HG03432 (cell line): ENCODE results near the gene GALNT10.

Source experiments
- ATAC-seq: cut with Tn5 transposase; IDR thresholded peaks from one replicate; pipeline ENCODE4 v1.9.1; 2021; ENCODE audit warnings: mild to moderate bottlenecking, moderate library complexity; ENCODE audit not compliant: unreplicated experiment

GALNT10 gene

DNA sequence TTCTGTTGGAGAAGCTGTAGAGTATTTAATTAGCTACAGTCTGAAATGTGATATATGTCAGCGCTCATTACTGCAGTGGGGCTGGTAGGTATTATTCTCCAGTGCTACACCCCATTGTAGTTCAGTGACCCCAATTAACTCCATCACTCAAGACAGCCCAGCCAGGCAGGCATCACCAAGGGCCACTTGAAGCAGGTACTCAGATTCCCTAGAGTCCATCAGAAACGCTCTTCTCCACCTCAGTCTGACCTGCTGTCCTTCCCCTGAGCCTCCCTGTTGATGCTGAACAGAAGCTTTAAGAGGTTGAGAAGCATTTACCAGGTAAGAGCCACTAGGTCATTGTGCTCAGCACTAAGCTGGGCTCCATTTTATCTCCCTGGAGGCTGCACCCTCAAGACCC lies 71.8 kb downstream of the GALNT10 start:
- no peak for ATAC-seq

DNA sequence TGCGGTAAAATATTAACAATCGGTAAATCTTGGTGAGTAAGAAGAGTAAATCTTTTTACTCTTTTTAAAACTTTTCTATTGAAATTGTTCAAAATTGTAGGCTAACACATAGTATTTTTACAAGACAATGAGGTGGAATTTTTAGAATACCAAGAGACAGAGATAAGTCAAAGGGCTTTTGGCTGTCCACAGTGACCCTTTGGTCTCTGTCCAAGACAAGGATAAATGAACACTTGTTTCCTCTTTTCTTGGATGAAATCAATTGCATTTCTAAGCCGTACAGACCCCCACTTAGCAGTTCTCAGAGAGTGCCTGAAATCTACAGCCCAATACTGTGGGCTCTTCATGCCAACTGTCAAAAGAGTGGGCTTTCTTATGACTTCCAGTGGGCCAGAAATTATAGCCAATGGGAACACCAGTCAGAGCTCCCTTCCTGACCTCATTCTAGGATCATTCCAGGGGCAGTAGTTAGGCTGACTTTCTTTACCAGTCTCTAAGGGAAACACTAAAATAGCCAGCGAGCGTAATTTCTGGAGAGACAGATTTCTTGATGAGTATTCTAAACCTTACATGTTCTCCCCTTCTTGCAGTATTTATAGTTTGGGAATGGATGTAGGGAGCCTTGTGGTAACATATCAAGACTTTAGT lies 74.1 kb downstream of the GALNT10 start:
- no peak for ATAC-seq

DNA sequence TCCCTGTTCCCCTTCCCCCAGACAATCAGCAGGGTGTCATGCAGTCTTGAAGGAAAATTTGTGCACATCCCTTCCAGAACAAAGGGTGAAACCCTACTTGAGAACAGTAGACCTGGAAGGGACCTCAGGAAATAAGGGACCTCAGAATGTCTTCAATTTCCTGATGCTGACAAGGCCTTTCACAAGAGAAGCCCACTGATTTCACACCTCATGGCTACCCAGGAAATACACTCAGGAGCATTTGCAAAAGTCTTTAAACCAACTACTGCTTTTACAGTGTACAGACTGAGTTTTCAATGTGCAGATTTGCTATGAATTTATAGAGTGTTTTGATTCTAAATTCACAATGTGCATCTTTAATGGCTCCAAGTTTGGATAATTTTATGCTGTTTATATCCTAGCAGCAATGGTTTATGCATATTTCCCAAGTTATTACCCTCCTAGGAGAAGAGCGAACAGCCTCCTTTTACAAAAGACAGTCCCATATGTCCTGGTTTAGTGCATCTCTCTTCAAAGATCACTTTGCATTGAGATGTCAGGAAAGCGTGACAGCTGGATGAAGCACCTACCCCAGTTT lies 74.8 kb downstream of the GALNT10 start:
- no peak for ATAC-seq

GRCh38 chr5:154267516-154267915 lies 77.0 kb downstream of the GALNT10 start:
- ATAC-seq = no peak

DNA sequence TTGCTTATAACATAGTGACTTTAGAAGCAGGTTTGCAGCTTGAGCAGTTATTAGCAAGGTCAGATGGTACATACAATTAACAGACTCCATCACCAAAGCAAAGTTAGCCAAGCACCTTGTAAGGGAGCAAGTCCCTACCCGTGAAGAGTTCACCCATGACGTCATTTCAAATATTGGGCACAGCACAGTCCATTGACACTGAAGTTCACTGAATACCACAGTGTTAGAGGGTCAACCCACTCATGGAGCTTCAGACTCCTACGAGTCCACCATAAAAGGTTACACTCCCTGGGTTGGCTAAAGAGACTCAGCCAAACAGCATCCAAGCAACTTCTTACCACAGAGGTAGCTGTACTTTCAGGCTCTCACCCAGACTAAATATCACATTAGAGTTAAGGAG lies 77.5 kb downstream of the GALNT10 start:
- ATAC-seq = no peak

- no peak for ATAC-seq
These were observed 78.9 kb downstream of the GALNT10 start for GRCh38 chr5:154269414-154269813.

- ATAC-seq = no peak
These were observed 80.9 kb downstream of the GALNT10 start for GRCh38 chr5:154271466-154271865.

- ATAC-seq = no peak
These were observed 81.5 kb downstream of the GALNT10 start for GRCh38 chr5:154271936-154272514.

- peak; percentile 67 for ATAC-seq
These were observed 82.6 kb downstream of the GALNT10 start for GRCh38 chr5:154273028-154273617.

- no peak for ATAC-seq
These were observed 83.7 kb downstream of the GALNT10 start for GRCh38 chr5:154273963-154274827.

- no peak for ATAC-seq
These were observed 84.3 kb downstream of the GALNT10 start for GRCh38 chr5:154274828-154275185.

- ATAC-seq = no peak
These were observed 85.0 kb downstream of the GALNT10 start for GRCh38 chr5:154275566-154275965.

DNA sequence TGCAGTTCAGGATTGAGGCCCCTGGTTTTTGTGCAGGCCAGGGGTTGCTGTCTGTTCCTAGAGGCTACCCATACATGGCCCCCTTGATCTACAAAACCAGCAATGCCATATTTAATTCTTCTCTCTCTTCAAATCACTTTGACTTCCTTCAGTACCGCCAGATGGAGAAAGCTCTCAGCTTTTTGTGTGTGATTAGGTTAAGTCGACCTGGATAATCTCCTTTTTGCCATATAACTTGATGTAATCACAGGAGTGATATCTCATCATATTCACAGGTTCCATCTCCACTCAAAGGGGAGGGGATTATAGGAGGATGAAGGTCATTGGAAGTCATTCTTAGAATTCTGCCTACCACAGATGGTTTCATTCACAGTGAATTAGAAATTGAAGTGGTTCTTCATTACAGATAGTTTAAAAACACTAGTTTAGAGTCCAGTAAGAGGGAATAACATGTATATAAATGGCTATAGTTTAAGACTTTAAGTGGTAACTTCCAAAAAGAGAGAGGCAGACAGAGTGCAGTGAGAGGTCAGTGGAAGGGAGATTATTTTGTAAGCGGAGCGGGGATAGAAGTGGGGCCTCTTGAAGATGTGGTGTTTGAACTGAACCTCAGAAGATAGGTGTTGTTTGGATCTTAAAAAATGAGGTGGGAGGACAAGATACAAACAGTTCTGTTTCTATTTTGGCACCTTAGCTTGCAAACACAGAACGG lies 85.9 kb downstream of the GALNT10 start:
- ATAC-seq = no peak

GRCh38 chr5:154276973-154277331 lies 86.4 kb downstream of the GALNT10 start:
- no peak for ATAC-seq

- no peak for ATAC-seq
These were observed 87.0 kb downstream of the GALNT10 start for GRCh38 chr5:154277499-154277898.

GRCh38 chr5:154278186-154278585 lies 87.7 kb downstream of the GALNT10 start:
- no peak for ATAC-seq

DNA sequence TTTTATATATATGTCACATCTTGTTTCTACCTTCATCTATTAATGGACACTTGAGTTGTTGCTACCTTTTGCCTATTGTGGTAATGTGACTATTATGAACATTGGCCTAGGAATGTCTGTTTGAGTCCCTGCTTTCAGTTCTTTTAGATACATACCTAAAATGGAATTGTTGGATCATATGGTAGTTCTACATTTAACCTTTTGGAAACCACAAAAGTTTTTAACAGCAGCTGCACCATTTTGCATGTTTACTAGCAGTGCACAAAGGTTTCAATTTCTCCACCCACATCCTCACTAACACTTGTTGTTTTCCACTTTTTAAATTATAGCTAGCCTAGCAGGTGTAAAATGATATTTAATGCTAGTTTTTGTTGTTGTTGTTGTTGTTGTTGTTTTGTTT lies 88.4 kb downstream of the GALNT10 start:
- peak; percentile 56 for ATAC-seq

GRCh38 chr5:154284433-154284832 lies 93.9 kb downstream of the GALNT10 start:
- ATAC-seq = peak; percentile 97

DNA sequence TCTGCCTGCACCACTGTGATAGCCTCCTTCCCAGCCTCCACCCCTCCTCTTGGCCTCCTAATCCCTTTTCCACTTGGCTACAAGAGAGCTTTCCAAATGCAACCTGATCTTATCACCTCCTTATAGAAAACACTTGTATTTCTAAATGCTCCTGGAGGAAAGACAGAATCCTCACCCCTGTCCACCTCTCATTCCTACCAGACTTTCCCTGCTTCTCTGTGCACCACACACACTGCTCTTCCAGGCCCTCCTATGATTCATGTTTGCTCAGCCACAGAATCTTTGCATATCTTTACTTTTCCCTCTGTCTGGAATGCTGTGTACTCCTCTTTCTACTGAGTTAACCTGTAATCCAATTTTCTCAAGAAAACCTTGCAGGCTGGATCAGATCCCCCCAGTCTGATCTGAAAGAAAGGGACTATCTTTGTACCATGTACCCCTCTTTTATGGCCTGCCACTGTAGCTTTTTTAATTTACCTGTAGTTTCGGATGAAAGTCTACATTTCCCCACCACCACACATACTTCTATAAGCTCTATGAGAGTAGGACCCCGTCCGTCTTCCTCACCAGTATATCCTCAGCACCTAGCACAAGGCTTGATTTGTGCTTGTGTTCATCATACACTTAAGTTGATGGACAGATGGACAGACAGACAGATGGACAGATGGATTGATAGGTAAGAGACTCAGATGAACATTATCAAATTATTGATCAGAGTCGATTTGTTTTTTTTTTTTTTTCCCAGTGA lies 95.3 kb downstream of the GALNT10 start:
- ATAC-seq = no peak

DNA sequence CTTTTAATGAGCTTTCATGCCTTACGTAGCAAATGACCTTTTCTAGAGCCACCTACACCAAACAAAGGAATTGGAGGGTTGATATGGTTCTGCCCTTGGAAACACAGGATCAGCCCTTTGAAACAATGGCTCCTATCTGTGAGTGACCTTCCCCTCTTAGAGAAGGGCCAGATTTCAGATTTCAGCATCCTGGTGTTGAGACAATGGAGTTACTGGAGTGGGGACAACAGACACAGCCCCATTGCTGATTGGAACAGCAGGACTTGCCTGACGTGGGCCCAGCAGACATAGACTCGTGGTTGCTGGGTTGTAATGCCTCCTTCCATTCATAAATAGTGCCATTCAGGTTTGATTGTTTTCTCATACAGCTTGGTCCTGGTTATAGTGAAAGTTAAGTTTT lies 96.0 kb downstream of the GALNT10 start:
- ATAC-seq = no peak
